ENCODE data around the gene HJV. TPM values are rescaled to one million over a fixed set of nuclear protein-coding genes. Genes with fewer than 3 reads are reported as not detected.
"Not testable (repeated sequence)": the region's sequence is repeated elsewhere in the genome, so short reads cannot be mapped to it uniquely, and the experiment has no call there.

The HJV gene, protein sequence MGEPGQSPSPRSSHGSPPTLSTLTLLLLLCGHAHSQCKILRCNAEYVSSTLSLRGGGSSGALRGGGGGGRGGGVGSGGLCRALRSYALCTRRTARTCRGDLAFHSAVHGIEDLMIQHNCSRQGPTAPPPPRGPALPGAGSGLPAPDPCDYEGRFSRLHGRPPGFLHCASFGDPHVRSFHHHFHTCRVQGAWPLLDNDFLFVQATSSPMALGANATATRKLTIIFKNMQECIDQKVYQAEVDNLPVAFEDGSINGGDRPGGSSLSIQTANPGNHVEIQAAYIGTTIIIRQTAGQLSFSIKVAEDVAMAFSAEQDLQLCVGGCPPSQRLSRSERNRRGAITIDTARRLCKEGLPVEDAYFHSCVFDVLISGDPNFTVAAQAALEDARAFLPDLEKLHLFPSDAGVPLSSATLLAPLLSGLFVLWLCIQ
- not detected for total RNA-seq

DNA sequence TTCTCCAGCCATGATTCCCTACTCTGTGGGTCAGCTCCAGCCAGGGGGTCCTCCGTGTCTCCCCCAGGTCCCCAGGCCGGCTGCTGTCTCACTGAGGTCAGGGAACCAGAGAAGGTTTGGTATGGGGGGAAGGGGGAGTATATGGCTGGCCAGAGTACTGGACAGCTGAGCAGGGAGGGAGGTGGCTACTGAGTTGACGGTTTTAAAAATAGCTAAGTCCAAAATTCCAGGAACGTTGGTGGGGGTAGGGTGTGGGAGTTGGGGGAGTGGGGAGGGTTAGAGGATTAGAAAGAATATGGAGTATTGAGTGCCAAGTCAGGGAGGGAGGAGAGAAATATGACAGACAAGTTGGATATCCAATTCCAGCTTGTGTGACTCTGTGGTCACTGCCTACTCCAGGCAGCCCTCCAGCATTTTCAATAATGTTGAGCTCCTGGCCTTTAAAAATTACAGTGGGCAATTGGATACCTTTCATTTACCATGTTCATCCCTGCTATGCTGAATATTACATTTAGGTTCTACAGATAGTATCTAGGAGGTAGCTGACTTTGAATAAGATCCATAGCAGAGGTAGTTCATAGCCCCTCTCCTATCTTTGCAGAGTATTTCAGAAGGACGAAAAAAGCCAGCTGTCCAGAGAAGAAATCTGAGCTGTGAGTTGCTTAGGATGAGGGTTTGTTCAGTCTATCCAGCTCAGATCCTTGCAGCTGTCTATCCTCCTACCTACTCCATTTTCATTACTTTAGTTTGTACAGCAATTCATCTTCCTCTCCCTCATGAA, at the start of gene HJV:
TSS of gene HJV (minus strand) at position 114 of the 781 bp plus-strand sequence. CDS start 1,504 bp downstream, outside the sequence.
- no peak for ATAC-seq (ENCODE audit: insufficient number of reproducible peaks, low FRiP score, low read depth)
- Histone ChIP-seq H3K4me1 (ENCODE audit: control insufficient read depth in 1 of 2, low read depth in 2 of 2) (peaks cover 5 to 8% of the 10 kb centered on the region in 2 donors), H3K27me3 (replicated peaks; ENCODE audit: insufficient read depth) (no peaks in the 10 kb centered on the region), H3K9me3 (no peaks in the 10 kb centered on the region), H3K27ac (no peak within 1 kb of the TSS), H3K36me3 (no peaks in the 10 kb centered on the region), H3K4me3 (no peak within 1 kb of the TSS)
- no peak for DNase-seq (ENCODE audit: low spot score)
- TF ChIP-seq, protein P1, sequence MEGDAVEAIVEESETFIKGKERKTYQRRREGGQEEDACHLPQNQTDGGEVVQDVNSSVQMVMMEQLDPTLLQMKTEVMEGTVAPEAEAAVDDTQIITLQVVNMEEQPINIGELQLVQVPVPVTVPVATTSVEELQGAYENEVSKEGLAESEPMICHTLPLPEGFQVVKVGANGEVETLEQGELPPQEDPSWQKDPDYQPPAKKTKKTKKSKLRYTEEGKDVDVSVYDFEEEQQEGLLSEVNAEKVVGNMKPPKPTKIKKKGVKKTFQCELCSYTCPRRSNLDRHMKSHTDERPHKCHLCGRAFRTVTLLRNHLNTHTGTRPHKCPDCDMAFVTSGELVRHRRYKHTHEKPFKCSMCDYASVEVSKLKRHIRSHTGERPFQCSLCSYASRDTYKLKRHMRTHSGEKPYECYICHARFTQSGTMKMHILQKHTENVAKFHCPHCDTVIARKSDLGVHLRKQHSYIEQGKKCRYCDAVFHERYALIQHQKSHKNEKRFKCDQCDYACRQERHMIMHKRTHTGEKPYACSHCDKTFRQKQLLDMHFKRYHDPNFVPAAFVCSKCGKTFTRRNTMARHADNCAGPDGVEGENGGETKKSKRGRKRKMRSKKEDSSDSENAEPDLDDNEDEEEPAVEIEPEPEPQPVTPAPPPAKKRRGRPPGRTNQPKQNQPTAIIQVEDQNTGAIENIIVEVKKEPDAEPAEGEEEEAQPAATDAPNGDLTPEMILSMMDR (IDR thresholded peaks at IDR 0.05) = no peak

DNA sequence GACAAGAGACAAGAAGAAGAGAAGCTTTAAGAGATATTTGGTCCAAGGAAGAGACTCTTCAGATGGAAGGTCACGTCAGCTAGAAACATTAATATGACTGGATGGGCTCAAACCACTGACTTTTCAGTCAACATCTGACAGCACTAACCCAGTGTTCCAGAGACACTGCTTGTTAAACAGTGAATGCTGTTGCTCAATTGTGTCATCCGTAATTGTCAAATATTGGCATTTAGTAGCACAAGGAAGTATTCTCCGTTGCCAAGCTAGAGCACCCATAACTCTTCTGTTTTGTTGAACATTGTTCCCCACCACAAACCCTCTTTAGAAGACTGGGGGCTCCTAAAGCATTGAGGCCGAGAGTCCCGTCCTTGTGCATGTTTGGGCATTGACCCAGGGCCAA, 37.6 kb upstream of the HJV start:
- not testable (repeated sequence) for H3K9me3 ChIP-seq; H3K4me3 ChIP-seq; H3K36me3 ChIP-seq; H3K4me1 ChIP-seq (ENCODE audit: control insufficient read depth in 1 of 2, low read depth in 2 of 2); ATAC-seq (ENCODE audit: insufficient number of reproducible peaks, low FRiP score, low read depth); DNase-seq (ENCODE audit: low spot score); H3K27me3 ChIP-seq (replicated peaks; ENCODE audit: insufficient read depth); H3K27ac ChIP-seq

DNA sequence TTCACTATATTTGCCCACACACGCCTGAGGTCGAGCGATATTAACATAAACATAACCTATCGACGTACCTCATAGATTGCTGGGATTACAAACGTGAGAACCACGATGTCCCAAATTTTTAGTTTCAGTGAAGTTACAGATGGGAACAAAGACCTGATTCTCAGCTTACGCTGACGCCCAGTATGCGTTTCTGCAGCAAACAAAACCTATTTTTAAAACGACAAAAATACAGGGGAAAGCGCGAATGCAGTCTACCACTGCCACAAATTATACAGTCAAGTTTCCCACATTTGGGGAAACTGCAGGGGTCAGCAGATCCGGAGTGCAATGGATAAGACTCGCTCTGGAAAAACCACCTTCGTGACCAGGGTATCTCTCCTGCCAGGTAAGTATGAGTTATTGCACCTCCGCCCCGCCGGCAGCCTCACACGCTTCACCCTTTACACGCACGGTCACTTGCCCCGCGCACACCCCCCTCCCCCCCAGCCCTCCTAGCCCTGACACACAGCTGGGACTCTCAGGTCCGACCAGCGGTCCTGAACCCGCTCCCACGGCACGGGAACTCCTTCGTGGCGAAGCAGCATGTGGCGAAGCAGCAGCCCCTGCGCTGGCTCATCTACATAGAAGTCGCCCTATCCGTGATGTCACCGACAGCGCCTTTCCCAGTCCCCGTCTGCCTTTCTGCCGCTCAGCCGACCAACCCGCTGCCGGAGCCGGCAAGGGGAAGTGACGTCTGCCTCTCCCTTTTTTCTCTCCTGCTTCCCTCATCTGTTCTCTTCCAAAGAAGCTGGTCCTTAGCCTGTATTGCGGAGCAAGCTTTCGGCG, 30.5 kb upstream of the HJV start:
- peak overlapping the region; percentile 76 for H3K4me3 ChIP-seq
- peak; percentile 78 for ATAC-seq (ENCODE audit: insufficient number of reproducible peaks, low FRiP score, low read depth)
- not testable (repeated sequence) for H3K27me3 ChIP-seq (replicated peaks; ENCODE audit: insufficient read depth)

DNA sequence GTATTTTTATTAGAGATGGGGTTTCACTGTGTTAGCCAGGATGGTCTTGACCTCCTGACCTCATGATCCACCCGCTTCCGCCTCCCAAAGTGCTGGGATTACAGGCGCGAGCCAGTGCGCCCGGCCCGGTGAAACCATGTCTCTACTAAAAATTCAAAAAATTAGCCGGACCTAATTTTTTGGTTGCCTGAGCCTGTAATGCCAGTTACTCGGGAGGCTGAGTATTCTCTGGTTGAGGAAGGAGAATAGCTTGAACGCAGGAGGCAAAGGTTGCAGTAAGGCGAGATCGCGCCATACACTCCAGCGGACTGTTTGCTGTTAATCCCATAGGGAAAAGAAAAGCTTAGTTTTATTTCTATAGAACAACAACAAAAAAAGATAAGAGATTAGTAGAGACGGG, 29.9 kb upstream of the HJV start:
- Histone ChIP-seq H3K4me1 (ENCODE audit: control insufficient read depth in 1 of 2, low read depth in 2 of 2) (no peaks in the 10 kb centered on the region), H3K27me3 (replicated peaks; ENCODE audit: insufficient read depth) (no peaks in the 10 kb centered on the region), H3K4me3 (peak overlapping the region; percentile 76), H3K9me3 (no peaks in the 10 kb centered on the region), H3K27ac (peak overlapping the region; percentile 78), H3K36me3 (no peaks in the 10 kb centered on the region)
- TF ChIP-seq, protein P1 (IDR thresholded peaks at IDR 0.05) = no peak
- ATAC-seq (ENCODE audit: insufficient number of reproducible peaks, low FRiP score, low read depth) (no peak), DNase-seq (ENCODE audit: low spot score) (no peak)

More for the DNA sequence above, 30.5 kb upstream of the HJV start:
- H3K27ac ChIP-seq = peak overlapping the region; percentile 78
- not testable (repeated sequence) for H3K36me3 ChIP-seq; H3K9me3 ChIP-seq; H3K4me1 ChIP-seq (ENCODE audit: control insufficient read depth in 1 of 2, low read depth in 2 of 2)
- peak; percentile 45 for DNase-seq (ENCODE audit: low spot score)

DNA sequence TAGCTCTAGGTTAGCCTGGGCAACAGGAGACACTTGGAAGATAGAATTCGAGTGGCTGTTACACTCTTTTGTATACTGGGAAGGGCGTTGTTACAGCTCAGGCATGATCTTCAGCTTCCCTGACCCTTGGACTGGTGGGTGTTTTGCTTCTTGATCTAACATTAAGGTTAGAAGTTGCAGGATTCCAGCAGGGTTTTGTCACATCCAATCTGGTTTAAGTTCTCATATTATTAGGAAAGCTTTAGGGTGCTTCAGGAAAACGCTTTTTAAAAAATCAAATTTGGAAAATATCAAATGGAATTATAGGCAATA, 29.1 kb upstream of the HJV start:
- ATAC-seq (ENCODE audit: insufficient number of reproducible peaks, low FRiP score, low read depth); H3K36me3 ChIP-seq; H3K4me1 ChIP-seq (ENCODE audit: control insufficient read depth in 1 of 2, low read depth in 2 of 2); H3K27me3 ChIP-seq (replicated peaks; ENCODE audit: insufficient read depth); H3K4me3 ChIP-seq; H3K9me3 ChIP-seq; DNase-seq (ENCODE audit: low spot score): not testable (repeated sequence)
- H3K27ac ChIP-seq = peak overlapping the region; percentile 32 to 78

DNA sequence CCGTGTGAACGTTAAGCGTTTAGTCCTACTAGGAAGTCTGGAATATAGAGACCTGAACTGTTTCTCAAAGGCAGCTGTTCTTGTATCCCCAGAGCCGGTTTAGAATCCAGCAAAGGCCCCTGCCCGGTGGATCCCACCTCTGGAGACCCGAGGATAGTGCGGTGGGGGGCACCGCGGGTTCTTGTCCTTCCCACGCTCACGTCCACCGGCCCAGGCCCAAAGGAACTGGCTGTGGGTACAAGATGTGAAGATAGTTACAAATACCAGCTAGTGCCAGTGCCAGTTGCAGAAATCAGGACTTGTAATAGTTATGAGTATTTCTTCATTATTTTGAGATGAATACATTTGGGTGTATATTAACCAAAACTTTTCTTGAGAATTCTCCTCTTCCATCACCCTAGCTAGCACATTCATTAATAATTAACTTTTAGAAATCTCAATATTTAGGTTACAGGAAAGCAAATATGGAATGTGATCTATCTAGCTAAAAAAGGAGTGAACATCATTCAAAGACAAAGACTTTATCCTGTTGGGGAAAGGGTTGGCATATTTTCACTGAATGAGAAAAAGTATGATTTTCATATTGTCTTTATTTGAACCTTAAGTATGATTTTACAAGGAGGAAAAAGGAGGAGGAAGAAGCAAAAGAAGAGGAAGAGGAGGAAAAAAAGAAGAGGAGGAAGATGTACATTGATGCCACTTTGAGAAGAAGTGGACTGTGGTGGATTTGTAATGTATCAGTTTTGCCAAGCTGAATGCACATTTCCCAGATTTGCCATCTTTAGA, 28.5 kb upstream of the HJV start:
- H3K27ac ChIP-seq; ATAC-seq (ENCODE audit: insufficient number of reproducible peaks, low FRiP score, low read depth); DNase-seq (ENCODE audit: low spot score); H3K4me3 ChIP-seq; H3K4me1 ChIP-seq (ENCODE audit: control insufficient read depth in 1 of 2, low read depth in 2 of 2); H3K27me3 ChIP-seq (replicated peaks; ENCODE audit: insufficient read depth); H3K36me3 ChIP-seq; H3K9me3 ChIP-seq: not testable (repeated sequence)
